Panc1 (cell line): ENCODE data around the gene RBMS1. TPM values are rescaled to one million over a fixed set of nuclear protein-coding genes. Genes with fewer than 3 reads are reported as not detected.

Source experiments
- ATAC-seq: fragments of 200-7000 bp; cut with Tn5 transposase; 2 replicates; pipeline ENCODE4 v1.9.1; 2020; ENCODE audit warnings: mild to moderate bottlenecking, moderate library complexity
- BruUV-seq: library from RNA; stranded (reverse); fragments of 400-500 nt; replicated peaks from 2 replicates; lab custom pipeline; 2021; lab: Mats Ljungman, UMichigan
- CTCF ChIA-PET: fragments of 300-600 bp; sonication (Branson Sonifier 250); formaldehyde crosslinking; loops from one replicate; lab custom pipeline; 2022; ENCODE audit warnings: antibody characterized with exemption; lab: Charles Lee
- POLR2A ChIA-PET: fragments of 300-600 bp; sonication (Branson Sonifier 250); formaldehyde crosslinking; loops from one replicate; lab custom pipeline; 2022; ENCODE audit warnings: antibody characterized with exemption; lab: Charles Lee
- DNase-seq: peaks from one replicate; pipeline ENCODE4 v3.0.0-alpha.2; 2010; ENCODE audit warnings: low read depth, low spot score
- H3K27ac ChIP-seq: 2 replicates; pipeline ENCODE4 v1.5.1; 2011; ENCODE audit warnings: mild to moderate bottlenecking, low read length, inconsistent platforms
- H3K27me3 ChIP-seq: fragments of 200-500 bp; sonication (Bioruptor generic); 2 replicates; pipeline ENCODE4 v1.6.0; 2014; ENCODE audit warnings: low read length, inconsistent platforms; ENCODE audit not compliant: control insufficient read depth, insufficient read depth
- H3K36me3 ChIP-seq: fragments of 200-500 bp; sonication (Bioruptor generic); 2 replicates; pipeline ENCODE4 v1.5.1; 2014; ENCODE audit warnings: inconsistent platforms, mild to moderate bottlenecking, low read length, moderate library complexity; ENCODE audit not compliant: control insufficient read depth, insufficient read depth
- H3K4me1 ChIP-seq: 2 replicates; pipeline ENCODE4 v1.5.1; 2011; ENCODE audit warnings: inconsistent platforms, mild to moderate bottlenecking, low read length, moderate library complexity; ENCODE audit not compliant: control insufficient read depth, insufficient read depth
- H3K4me3 ChIP-seq, 2 experiments: 2 replicates each; pipeline ENCODE4 v1.5.1; 2011 to 2012; ENCODE audit warnings: low read depth in 2 of 2, low read length in 2 of 2, mild to moderate bottlenecking in 2 of 2, inconsistent platforms in 1 of 2, moderate library complexity in 1 of 2
- H3K9me3 ChIP-seq: fragments of 200-500 bp; sonication (Bioruptor generic); 2 replicates; pipeline ENCODE4 v1.5.1; 2014; ENCODE audit warnings: low read depth, mild to moderate bottlenecking, inconsistent platforms, low read length, moderate library complexity; ENCODE audit not compliant: control insufficient read depth, insufficient read depth
- POLR2AphosphoS5 ChIP-seq: IDR thresholded peaks from 2 replicates; pipeline ENCODE4 v1.6.1; 2012; ENCODE audit warnings: mild to moderate bottlenecking, low read depth, low read length, moderate library complexity
- SIN3A ChIP-seq: IDR thresholded peaks from 2 replicates; pipeline ENCODE4 v1.6.1; 2012; ENCODE audit warnings: low read depth, mild to moderate bottlenecking, low read length, moderate library complexity, borderline replicate concordance; ENCODE audit not compliant: insufficient read depth
- TCF7L2 ChIP-seq: IDR thresholded peaks from 2 replicates; pipeline ENCODE4 v1.6.1; 2011; ENCODE audit warnings: mild to moderate bottlenecking, low read depth, low read length, inconsistent platforms
- in situ Hi-C: cut with HindIII; loops from 2 replicates; pipeline ENCODE4 v1.10.0; 2016; ENCODE audit warnings: low sequenced_read_pairs, low pct_unique_long_range_greater_than_20kb
- intact Hi-C: fragments of 100-400 bp; cut with micrococcal nuclease; formaldehyde crosslinking; loops from one replicate; pipeline ENCODE4 v1.10.0; 2022; ENCODE audit not compliant: unreplicated experiment
- total RNA-seq: library from RNA; stranded (reverse); gene quantifications from one replicate; pipeline ENCODE4 v1.2.1, GENCODE V29; 2021; ENCODE audit not compliant: unreplicated experiment
- TF ChIP-seq, protein P1 (sequence below): fragments of 450-650 bp; IDR thresholded peaks from 2 replicates; pipeline ENCODE4 v1.5.1; 2017; ENCODE audit warnings: mild to moderate bottlenecking
- TF ChIP-seq, protein P2 (sequence below), 2 experiments: IDR thresholded peaks; 2 replicates each; pipeline ENCODE4 v1.6.1; 2011 to 2012; ENCODE audit warnings: low read depth in 2 of 2, control low read depth in 1 of 2, low read length in 1 of 2, mild to moderate bottlenecking in 1 of 2, moderate library complexity in 1 of 2; ENCODE audit not compliant: insufficient read depth in 1 of 2

RBMS1 gene
- total RNA-seq, 1 experiment from 2014 or later, result 67.0 TPM

DNA sequence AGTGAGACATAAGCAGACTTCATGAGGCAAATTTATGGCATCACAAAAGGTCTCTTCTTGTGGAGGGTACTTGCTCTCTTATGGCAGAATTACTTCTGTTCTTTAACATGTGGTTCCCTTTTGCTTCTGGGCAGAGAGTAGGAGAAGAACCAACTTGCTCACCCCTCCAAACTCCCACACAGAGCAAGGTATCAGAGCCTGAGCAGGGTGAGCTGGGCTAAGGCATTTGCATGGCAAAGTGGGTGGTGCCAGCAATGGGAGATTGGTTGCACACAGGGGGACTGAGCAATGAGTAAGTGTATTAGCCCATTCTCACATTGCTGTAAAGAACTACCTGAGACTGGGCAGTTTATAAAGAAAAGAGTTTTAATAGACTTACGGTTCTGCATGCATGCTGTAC is 229.3 kb downstream of the RBMS1 start:
- in situ Hi-C loops, result no loop called here
- H3K27me3 ChIP-seq, result no peaks in the 10 kb centered on the region
- H3K9me3 ChIP-seq, result no peaks in the 10 kb centered on the region
- intact Hi-C loops, result no loop called here
- no peaks in the 10 kb centered on the region for H3K36me3 ChIP-seq
- no peak overlapping the region for H3K4me3 ChIP-seq
- no peak overlapping the region for H3K27ac ChIP-seq
- no TSS peak for BruUV-seq
- ATAC-seq (no peak), DNase-seq (no peak)
- peaks cover 3% of the 10 kb centered on the region; the same call in 1 of the 2 replicates for H3K4me1 ChIP-seq
- TF ChIP-seq TCF7L2, result no peak
- TF ChIP-seq SIN3A, result no peak
- TF ChIP-seq POLR2AphosphoS5, result no peak
- TF ChIP-seq, protein P1, sequence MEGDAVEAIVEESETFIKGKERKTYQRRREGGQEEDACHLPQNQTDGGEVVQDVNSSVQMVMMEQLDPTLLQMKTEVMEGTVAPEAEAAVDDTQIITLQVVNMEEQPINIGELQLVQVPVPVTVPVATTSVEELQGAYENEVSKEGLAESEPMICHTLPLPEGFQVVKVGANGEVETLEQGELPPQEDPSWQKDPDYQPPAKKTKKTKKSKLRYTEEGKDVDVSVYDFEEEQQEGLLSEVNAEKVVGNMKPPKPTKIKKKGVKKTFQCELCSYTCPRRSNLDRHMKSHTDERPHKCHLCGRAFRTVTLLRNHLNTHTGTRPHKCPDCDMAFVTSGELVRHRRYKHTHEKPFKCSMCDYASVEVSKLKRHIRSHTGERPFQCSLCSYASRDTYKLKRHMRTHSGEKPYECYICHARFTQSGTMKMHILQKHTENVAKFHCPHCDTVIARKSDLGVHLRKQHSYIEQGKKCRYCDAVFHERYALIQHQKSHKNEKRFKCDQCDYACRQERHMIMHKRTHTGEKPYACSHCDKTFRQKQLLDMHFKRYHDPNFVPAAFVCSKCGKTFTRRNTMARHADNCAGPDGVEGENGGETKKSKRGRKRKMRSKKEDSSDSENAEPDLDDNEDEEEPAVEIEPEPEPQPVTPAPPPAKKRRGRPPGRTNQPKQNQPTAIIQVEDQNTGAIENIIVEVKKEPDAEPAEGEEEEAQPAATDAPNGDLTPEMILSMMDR, result no peak
- TF ChIP-seq, protein P2, sequence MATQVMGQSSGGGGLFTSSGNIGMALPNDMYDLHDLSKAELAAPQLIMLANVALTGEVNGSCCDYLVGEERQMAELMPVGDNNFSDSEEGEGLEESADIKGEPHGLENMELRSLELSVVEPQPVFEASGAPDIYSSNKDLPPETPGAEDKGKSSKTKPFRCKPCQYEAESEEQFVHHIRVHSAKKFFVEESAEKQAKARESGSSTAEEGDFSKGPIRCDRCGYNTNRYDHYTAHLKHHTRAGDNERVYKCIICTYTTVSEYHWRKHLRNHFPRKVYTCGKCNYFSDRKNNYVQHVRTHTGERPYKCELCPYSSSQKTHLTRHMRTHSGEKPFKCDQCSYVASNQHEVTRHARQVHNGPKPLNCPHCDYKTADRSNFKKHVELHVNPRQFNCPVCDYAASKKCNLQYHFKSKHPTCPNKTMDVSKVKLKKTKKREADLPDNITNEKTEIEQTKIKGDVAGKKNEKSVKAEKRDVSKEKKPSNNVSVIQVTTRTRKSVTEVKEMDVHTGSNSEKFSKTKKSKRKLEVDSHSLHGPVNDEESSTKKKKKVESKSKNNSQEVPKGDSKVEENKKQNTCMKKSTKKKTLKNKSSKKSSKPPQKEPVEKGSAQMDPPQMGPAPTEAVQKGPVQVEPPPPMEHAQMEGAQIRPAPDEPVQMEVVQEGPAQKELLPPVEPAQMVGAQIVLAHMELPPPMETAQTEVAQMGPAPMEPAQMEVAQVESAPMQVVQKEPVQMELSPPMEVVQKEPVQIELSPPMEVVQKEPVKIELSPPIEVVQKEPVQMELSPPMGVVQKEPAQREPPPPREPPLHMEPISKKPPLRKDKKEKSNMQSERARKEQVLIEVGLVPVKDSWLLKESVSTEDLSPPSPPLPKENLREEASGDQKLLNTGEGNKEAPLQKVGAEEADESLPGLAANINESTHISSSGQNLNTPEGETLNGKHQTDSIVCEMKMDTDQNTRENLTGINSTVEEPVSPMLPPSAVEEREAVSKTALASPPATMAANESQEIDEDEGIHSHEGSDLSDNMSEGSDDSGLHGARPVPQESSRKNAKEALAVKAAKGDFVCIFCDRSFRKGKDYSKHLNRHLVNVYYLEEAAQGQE (IDR thresholded peaks at IDR 0.05; ENCODE audit: insufficient read depth in 1 of 2, low read depth in 2 of 2, low read length in 1 of 2), result no peak
- ChIA-PET POLR2A (no interaction called here), CTCF (no interaction called here)

DNA sequence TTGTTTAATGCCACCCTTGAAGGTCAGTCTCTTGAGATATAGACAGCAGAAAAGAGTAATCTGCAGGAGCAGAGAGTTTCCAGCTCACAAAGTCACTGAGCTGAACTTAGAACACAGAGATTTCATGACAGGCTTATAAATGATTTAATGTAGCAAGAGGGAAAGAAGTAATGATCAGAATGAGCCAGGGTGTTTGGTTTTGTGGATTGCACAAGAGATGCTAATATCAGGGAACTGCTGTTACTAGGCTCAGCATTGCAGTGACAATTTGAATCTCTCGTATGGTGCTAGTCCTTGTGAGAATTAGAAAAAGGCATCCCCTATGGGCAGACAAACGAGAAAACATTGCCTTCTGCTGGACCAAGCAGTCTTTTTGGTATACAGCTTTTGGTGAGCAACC is 231.9 kb downstream of the RBMS1 start:
- no TSS peak for BruUV-seq
- ChIA-PET POLR2A (no interaction called here), CTCF (no interaction called here)
- Histone ChIP-seq H3K36me3 (no peaks in the 10 kb centered on the region), H3K9me3 (no peaks in the 10 kb centered on the region), H3K4me3 (no peak overlapping the region), H3K27ac (no peak overlapping the region), H3K4me1 (no peaks in the 10 kb centered on the region; the same call in 1 of the 2 replicates), H3K27me3 (no peaks in the 10 kb centered on the region)
- intact Hi-C loops, result no loop called here
- TF ChIP-seq POLR2AphosphoS5 (no peak), SIN3A (no peak), TCF7L2 (no peak)
- TF ChIP-seq, protein P2 (IDR thresholded peaks at IDR 0.05; ENCODE audit: insufficient read depth in 1 of 2, low read depth in 2 of 2, low read length in 1 of 2), result no peak
- TF ChIP-seq, protein P1, result no peak
- in situ Hi-C loops, result no loop called here
- DNase-seq (no peak), ATAC-seq (no peak)
